Activated naive CD4-positive, alpha-beta T cell treated with Interleukin-2 at 50 U/mL for 16 hours (primary cell): ENCODE measurements around the gene GLMN.

Source experiments
- DNase-seq: peaks from one replicate; pipeline ENCODE4 v3.0.0-alpha.2; 2020

Gene GLMN, protein sequence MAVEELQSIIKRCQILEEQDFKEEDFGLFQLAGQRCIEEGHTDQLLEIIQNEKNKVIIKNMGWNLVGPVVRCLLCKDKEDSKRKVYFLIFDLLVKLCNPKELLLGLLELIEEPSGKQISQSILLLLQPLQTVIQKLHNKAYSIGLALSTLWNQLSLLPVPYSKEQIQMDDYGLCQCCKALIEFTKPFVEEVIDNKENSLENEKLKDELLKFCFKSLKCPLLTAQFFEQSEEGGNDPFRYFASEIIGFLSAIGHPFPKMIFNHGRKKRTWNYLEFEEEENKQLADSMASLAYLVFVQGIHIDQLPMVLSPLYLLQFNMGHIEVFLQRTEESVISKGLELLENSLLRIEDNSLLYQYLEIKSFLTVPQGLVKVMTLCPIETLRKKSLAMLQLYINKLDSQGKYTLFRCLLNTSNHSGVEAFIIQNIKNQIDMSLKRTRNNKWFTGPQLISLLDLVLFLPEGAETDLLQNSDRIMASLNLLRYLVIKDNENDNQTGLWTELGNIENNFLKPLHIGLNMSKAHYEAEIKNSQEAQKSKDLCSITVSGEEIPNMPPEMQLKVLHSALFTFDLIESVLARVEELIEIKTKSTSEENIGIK

DNA sequence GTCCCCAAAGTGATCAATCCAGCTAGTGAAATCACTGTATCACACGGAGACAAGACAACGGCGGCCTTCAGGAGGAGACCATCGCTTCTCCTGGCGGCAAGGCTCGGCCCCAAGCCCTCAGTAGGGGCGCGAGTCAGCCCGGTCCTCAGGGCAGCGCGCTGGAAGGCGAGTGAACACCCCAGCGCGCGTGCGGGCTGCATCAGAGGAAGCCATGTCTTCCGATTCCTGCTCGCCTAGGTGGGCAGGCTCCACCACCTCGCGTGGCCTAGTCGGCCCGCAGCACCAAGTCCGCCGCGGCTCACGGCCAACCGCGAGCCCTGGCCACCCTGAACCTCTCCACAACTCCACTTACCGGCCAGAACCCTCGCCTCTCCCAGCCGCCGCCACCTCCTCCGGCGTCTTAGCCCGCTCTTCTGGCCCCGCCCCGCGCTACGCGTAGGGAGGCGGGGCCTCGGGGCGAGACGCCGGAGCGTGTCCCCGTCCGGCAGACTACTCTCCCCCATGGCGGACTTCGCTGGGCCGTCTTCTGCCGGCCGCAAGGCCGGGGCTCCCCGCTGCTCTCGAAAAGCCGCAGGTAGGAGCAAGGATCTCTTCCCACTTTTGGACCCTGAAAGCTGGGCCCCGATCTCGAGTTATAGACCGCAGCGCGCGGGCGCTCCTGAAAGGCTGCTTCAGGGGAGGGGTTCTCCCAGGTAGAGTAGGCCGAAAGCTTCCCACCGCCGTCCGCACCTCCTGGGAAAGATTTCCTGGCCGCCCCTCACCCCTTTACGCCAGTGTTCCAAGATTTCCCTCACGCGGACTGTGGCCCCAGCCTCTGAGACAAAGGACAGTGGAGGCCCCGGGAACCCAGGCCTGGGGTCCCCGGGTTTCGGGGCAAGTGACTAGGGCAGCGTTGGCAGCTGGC lies at the start of gene GLMN, which contains the start of gene RPAP2:
TSS of gene GLMN (minus strand) at position 415 of the 904 bp plus-strand sequence. CDS start 988 bp downstream, outside the sequence.
TSS of gene RPAP2 (plus strand) at position 487 of the 904 bp plus-strand sequence. CDS start at position 502, 15 bp downstream.
- DNase-seq = peak; percentile 75

DNA sequence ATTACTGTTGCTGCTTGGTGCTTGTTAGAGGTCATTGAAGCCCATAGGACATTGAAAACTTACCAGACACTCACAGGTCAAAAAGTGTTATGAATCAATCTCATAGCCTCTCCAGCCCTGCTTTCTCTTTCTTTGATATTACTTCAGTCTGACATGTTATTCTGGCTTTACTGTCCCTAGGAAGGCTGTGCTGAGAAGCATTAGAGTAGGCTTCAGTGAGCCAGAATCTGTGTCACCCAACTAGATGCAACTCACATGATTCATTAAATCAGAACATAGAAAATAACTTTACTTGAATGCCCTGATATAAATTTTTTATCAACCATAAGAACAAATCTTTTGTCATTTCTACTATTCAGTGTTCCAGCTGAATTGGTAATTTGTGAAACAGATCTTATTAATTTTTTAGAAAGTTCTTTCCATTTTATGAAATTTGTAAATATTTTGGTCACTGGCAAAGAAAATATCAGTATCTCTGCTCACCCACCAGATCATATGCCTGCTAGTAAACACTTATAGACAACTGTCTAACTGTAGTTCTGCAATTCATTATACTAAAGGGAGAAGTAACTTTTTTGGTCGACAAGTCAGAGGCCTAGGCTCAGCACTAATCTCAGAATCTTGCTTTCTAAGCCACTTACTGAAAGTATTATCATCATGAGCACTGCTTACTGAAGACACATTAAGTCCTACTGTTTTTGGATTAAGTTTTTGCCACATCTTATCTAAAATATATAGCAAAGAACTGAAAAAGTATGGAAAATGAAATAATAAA lies 48.3 kb upstream of the GLMN start:
- DNase-seq = no peak

DNA sequence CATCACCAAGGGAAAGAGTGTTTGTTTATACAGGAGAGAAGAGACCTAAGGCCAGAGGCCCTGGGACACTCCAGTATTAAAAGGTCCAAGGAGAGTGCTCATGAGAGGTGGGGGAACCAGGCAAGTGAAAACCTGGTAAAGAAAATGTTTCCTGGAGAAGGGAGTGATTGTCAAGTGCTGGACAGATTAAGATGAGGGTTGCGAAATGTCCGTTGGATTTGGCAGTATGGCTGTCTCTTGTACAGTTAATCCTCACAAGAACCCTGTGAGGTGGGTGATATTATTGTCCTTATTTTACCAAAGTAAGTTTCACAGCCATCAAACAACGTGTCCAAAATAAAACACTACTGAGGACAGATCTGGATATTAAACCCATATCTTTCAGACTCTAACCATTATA lies 44.3 kb upstream of the GLMN start:
- DNase-seq = no peak

DNA sequence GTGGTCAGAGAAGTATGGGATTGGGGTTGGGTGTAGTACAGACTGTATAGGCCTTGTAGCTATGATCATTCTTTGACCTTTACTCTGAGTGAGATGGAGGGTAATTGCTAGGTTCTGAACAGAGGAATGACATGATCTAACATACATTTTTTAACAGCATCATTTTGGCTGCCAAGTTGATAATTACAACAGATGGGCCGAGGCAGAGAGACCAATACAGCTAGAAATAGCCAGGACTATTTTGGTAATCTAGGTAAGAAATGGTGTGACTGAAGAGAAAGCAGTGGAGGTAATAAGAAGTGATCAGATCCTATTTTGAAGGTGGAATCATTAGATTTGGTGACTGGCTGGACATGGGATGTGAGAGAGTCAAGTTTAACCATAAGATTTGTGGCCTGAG lies 43.6 kb upstream of the GLMN start:
- DNase-seq = no peak

DNA sequence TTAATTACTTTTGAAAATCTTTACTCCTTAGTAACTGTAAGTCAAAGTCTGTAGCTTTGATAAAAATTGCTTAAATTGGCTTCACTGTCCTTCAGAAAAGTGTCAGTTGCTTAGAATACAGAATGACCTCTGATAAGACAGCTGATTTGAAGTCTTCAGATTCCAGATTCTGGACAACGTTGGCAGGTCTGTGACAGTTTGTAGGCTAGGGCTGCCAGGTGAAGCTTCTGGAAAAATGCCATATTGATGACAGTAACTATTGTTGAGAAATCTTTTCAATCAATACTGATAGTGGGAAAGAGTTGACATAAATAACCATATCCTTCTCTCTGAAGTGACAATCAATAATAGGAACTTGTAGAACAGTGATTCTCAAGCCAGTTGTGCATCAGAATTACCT lies 41.4 kb upstream of the GLMN start:
- no peak for DNase-seq

DNA sequence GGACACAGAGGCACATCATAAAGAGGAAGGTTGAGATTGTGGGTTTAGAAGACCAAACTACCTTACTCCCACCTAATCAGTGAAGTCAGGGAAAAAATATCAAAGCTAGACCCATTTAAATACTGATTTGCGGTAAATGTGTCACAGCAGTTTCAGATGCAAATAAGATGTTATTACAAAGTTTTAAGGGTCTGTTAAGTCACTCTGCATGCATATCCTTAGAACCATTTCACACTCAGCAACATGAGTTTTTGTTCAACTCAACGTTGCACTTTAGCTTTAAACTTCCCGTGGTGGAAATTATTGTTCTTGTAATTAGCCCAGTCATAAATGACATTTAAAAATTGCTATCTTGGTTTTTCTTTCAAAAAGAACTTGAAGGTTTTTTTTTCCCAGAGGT lies 34.9 kb upstream of the GLMN start:
- no peak for DNase-seq

DNA sequence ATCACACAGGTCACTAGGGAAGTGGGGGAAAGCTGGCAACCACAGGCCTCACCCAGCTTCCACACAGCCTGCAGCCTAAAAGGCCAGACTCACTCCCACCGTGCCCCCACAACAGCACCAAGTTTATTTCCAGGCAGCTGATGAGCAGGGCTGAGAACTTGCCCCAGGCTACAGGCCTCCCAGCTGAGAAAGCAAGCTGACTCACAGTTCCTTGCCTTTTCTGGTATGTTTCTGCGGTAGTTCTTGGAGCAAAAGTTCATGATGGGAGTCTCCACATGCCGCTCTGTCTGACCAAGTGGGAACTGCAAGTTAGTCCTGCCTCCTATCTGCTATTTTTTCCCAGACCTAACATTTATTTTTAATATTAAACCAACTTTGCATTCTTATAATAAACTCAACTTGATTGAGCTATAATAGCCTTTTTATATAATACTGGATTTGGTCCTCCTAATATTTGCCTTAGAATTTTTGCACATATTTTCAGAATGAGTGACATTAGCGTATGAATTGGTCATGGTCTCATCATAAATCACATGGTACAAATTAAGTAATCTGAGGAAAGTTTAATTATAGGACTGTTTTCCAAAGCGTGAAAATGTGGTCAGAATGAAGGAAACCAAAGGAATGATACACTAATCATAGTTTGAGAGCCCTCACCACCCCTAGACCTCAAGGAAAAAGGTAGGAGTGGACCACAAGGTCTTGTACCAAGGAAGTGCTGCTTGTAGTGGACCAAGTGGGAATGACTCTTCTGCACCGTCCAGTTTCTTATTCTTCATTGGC lies 30.8 kb upstream of the GLMN start:
- DNase-seq = no peak

DNA sequence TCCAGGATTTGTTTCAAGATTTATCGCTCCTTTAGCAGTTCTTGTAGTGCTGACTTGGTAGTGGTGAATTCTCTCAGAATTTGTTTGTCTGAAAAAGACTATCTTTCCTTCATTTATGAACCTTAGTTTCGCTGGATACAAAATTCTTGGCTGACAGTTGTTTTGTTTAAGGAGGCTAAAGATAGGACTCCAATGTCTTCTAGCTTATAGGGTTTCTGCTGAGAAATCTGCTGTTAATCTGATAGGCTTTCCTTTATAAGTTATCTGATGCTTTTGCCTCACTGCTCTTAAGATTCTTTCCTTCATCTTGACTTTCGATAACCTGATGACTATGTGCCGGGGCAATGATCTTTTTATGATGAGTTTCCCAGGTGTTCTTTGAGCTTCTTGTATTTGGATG lies 29.0 kb upstream of the GLMN start:
- DNase-seq = no peak

DNA sequence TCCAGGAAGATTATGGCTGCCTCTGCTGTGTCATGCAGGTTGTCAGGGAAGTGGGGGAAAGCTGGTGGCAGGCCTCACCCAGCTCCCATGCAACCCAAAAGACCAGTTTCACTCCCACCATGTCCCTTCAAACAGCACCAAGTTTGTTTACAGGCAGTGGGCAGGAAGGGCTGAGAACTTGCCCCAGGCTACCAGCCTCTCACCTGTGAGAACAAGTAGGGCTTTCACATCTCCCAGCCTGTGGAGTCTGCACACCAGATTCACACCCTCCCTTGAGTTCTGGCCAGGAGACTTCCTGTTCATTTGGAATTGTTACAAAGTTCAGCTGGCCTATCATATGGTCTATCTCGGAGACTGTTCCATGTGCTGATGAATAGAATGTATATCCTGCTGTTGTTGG lies 27.9 kb upstream of the GLMN start:
- DNase-seq = no peak

DNA sequence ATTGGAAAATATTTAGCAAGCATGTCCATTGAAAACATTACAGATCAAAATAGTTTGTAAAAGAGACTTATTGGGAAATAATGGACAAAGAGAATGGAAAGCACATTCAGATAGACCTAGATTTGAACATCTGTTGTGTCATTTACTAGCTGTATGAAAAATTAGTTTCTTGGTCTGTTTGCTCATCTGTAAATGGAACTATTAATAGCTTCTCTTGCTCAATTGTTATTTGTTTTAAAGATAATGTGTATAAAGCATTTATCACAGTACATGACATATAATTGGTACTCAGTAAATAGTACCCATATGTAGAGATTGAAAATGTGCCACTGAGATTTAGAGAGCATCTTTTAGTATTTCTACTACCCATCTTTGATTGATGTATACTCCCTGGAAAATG lies 26.0 kb upstream of the GLMN start:
- DNase-seq = no peak

DNA sequence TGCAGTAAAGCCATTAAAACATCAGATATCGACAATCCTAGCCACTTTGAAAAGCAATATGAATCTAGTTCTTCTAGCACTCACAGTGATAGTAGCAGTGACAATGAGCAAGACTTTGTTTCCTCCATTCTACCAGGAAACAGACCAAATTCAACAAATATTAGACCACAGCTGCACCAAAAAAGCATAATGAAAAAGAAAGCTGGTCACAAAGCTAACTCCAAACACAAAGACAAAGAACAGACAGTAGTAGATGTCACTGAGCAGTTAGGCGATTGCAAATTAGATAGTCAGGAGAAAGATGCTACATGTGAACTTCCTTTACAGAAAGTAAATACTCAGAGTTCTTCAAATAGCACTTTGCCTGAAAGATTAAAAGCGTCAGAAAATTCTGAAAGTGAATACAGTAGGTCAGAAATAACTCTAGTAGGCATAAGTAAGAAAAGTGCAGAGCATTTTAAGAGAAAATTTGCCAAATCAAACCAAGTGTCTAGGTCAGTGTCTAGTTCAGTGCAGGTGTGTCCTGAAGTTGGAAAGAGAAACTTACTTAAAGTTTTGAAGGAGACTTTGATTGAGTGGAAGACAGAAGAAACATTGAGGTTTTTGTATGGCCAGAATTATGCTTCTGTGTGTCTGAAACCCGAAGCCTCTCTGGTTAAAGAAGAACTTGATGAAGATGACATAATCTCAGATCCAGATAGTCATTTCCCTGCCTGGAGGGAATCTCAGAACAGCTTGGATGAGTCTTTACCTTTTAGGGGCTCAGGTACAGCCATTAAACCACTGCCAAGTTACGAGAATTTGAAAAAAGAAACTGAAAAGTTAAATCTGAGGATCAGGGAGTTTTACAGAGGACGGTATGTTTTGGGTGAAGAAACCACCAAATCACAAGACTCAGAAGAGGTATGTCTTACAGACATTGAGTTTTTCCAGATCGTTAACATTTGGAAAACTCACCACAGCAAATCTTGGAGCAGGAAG lies 25.0 kb upstream of the GLMN start:
- DNase-seq = no peak

DNA sequence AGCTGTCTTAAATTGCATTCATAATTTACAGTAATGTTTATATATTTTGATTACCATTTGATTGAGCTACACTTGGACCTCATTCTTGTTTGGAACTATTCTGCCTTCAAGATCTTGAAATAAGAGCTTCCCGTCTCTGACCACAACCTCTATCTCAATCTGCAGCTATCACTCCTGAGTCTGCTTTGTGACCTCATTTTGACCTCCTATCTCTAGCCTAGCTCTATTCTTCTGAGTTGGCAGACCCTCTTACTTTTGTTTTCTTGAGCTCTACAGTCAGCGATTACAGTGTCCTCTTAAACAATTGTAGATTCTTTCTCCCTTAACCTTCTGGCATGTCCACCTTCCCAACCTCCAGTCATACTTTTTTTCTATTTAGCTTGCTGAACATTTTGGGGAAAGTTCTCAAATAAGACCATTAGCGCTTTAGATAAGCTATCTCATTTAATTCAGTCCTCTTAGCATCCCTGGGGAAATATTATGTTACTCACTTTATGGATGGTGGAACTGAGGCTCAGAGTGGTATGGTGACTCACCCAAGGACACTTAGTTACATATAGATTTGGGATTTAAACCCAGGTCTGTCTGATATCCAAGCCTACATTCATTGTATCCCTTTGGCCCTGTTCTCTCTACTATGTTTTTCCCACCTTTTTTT lies 19.2 kb upstream of the GLMN start:
- DNase-seq = no peak

DNA sequence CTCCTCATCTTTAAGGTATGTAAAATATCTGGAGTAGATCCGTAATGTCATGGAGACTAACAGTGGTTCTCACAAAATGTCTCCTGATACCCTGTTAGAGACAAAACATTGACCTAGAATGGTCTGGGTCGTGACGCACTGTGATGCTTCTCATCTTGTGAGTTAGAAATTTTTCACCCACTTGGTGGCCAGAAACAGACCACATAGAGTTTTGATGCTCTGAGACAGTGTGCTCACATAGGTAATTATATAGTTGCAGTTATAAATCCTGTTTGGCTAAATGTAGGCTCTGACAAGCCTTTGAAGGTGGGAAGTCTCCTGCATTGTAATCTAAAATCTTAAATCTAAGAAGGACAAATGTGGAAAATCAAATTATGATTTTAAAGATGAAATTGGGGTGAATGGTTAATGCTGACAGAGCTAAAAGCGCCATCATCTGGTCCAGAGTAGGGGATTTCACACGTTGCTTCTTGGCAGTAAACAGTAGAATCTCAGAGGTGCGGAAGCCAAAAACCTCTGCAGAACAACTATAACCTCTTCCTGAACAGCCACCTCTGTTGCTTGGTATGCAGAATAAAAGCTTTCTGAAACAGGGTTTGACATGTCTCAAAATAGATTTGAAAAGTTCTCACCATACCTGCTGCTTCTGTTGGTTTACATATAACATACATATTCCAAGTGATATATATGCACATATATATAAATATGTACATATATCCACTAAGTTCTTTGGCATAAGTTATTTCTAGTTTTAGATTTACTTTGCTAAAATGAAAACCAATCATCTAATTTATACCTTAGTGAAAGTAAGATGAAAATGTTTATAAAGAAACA lies 17.2 kb upstream of the GLMN start:
- DNase-seq = peak; percentile 18

DNA sequence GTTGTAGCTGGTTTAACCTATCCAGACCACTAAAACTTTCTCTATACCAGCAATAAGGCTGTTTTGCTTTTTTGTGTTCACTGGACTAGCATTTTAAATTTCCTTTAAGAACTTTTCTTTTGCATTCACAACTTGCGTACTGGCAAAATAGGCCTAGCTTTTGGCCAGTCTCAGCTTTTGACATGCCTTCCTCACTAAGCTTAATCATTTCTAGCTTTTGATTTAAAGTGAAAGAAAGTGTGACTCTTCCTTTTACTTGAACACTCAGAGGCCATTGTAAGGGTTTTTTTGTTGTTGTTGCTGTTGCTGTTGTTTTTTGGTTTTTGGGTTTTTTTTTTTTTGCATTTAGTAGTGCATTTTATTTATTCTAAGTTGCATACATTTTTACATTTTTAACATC lies 15.2 kb upstream of the GLMN start:
- DNase-seq = no peak

DNA sequence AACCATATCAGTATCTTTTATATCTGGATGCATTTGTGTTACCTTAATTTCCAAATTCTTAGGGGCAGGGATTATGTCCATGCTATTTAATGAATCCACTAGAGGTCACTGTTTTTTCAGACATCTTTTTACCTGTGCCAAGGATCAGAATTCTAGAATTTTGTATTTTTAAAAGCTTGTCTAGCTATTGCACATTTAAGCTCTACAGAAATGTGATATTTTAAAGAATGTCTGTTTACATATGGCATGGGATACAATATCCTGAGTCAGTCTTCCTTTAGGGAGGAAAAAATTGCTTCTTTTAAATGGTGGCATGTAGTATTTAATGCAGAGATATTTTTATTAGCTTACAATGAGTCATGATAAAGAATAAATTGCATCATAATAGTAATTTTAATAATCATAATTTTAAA lies 11.4 kb upstream of the GLMN start:
- no peak for DNase-seq

DNA sequence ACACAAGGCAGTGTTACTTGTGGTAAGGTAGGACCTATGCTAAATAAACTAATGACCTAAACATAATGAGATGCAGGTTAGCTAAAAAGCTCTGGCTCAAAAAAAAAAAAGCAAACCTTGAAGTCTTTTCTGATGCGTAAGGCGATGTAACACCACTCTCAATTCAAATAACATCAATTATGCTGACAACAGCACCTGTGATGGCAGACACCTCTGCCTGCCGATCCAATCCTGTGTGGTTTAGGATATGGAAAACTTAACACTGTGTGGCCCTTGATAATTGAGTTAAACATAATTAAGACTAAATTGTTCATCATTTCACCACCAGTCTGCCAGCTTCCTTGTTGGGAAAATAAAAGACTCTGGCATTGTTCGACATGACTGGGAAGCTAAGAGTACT lies 9.2 kb upstream of the GLMN start:
- DNase-seq = no peak

DNA sequence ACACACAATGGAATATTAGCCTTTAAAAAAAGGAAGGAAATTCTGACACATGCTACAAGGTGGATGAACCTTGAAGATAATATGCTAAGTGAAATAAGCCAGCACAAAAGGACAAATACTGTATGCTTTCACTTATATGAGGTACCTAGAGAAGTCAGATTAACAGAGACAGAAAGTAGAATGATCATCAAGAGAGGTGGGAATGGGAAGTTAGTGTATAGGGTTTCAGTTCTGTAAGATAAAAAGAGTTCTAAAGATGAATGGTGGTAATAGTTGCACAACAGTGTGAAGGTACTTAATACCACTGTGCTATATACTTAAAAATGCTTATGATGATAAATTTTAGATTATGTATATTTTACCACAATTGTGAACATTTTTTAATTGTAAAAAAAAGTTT lies 7.2 kb upstream of the GLMN start:
- no peak for DNase-seq

DNA sequence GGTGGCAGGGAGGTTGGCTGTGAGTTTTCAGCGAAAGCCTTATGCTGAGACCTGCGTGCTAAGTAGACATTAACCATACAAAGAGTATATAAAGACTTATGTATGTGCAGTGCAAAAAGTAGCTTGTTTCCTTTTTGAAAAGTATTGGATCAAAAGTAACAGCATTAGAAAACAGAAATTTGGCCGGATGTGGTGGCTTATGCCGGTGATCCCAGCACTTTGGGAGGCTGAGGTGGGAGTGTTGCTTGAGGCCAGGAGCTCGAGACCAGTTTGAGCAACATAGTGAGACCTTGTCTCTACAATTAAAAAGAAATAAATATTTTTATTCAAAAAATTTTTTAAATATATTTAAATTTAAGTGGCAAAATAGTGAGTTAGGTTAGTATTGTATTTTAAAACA lies 2.2 kb upstream of the GLMN start:
- no peak for DNase-seq
